GM21529 (cell line): ENCODE results near the gene ADORA2B.

Experiments
- ATAC-seq: cut with Tn5 transposase; IDR thresholded peaks from one replicate; pipeline ENCODE4 v1.9.1; 2021; ENCODE audit not compliant: unreplicated experiment

ADORA2B gene

DNA sequence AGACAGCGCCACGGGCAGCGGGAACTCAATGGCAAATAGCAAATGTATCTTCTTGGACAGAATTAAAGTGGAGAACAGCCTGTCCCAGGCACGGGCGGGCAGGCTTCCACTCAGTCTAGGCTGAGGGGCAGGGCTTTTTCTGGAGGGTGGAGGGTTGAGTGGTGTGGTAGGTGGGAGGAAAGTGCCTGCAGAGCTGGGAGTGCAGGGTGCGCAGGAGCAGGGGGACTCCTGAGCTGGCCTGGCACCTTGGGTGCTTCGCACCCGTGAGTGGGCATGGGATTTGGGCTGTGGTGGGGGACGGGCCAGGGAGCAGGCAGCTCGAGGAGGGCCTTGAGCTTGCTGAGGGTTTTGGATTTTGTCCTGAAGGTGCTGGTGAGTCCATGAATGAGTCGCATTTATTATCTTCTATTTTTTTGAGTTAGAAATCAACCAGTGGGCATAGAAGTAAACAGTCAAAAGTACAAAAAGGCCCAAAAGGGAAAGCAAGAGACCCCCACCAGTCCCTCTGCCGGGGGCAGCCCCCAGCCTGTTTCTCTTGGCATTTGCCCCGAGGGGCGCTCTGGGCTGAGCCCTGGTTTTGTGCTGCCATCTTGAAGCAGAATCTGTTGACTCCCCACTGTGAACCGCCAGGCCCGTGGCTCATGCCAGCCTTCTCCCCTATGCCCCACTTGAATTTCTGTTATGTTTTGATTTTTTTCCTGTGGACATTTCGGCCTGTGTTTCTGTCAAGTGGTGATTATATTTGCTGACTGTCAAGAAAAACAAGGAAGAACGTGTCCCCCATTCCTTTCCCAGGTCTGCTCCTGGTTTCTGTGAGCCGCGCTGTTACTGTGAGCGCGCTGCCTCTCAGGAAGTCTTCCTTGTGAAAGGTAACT is 8.2 kb downstream of the ADORA2B start:
- ATAC-seq: no peak

DNA sequence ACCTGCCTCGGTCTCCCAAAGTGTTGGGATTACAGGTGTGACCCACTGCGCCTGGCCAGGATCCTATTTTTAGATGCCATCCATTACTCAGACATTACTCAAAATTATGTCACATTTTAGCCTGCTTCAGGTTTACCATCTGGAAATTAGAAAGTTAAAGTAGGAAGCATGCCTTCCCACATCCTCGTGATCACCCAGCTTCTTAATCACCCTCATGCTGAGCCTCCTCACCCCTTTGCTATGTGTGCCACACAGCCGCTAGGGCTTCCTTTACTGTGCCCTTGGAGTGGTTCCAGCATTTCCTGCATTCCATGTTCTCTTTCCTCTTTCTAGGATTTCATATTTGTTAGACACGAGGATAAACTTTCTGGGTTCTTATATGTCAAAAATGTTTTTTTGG is 9.3 kb downstream of the ADORA2B start:
- ATAC-seq: no peak

DNA sequence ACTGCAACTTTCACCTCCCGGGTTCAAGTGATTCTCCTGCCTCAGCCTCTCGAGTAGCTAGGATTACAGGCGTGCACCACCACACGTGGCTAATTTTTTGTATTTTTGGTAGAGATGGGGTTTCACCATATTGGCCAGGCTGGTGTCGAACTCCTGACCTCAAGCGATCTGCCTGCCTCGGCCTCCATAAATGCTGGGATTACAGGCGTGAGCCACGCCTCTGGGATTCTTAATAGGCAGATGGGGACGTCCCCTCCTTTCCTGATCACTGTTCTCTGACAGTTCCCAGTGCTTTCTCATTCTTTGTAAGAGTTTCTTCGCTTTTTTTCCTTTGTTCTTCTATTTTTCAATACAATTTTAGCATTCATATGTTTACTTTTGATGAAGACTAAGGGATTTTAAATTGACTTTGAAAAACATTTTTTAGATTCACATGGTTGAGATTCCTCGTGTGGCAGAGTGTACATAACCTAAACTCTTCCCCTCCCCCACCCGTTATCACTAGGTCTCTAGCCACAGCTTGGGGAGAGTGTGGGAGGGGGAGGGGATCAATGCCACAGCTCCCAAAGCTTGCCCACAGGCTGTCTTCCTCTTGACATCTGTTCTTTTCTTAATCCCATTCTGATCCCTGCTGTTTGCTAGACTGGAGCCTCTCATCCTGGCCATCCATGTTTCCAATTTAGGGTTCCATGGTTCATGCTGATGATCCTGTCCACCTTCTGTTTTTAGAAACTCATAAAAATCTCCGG is 11.0 kb downstream of the ADORA2B start:
- no peak for ATAC-seq

DNA sequence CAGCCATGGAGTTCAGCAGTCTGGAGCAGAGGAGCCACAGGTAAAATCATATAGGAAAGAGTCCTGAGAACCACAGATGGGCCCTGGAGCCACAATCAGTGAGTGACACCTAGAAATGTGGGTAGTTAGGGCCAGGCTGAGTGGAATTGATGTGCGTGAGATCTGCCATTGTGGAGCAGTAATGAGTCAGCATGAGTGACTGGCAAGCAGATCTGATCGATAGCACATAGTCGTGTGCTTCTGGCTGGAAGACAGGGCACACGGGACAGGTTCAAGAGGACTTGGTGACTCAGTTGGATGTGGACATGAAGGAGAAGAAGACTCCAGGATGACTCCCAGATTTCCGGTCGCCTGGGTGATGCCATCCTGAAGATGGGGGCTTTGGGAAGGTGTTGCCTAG is 12.3 kb downstream of the ADORA2B start:
- no peak for ATAC-seq

DNA sequence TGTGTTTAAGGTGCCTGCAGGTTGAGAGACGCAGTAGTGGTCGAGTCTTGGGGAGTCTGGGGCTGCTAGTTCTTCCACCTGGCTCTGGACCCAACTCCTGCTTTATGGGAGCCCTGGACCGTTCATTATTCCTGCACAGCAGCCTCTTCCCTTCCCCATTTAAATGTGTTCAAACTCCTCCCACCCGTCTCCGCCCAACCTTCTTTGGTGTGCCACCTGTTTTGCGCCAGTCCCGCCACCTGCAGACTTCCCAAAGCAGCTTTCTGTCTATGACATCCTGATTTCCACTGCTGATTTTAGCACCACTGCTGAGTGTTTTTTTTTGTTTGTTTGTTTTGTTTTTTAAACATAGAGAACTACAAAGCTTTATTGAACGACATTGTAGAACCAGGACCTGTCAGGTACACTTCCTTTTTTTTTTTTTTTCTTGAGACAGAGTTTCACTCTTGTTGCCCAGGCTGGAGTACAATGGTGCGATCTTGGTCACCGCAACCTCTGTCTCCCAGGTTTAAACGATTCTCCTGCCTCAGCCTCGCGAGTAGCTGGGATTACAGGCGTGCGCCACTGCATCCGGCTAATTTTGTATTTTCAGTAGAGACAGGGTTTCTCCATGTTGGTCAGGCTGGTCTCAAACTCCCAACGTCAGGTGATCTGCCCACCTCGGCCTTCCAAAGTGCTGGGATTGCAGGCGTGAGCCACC is 12.8 kb downstream of the ADORA2B start:
- ATAC-seq: no peak

DNA sequence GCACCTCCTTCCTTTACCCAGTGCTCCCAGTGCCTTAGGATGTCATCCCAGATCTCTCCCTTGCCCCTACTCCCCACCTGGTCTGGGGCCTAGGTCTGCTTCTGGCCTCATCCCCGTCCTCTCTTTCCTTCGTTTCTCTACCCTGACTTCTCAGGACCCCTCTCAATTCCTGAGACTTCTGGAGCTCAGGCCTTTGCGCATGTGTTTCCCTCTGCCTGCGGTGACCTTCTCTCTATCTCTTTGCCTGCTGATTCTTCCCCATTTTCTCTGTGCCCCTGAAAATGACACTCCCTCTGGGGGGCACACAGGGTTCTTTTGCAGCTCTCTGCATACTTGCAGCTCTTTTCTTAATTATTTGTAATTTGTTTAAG is 13.5 kb downstream of the ADORA2B start:
- no peak for ATAC-seq

DNA sequence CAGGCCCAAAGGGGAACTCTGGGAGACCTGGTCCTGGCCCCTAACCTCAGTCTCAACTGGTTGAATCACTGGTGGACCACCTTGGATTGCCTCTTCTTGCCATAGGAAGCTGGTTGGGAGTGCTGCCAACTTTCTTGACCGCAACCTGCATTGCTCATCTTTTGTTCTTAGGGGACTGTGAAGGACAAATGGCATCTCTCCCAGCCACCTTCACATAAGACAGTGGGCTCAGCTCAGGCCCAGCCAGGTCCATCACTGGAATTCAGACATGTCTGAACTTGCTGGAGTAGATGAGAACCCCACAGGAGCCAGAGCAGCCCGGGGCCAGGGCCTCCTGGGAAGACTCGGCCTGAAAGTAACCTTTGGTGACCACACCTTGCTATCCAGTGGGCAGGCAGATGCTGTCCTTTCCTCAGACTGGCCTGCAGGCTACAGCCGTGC is 18.8 kb downstream of the ADORA2B start:
- no peak for ATAC-seq

DNA sequence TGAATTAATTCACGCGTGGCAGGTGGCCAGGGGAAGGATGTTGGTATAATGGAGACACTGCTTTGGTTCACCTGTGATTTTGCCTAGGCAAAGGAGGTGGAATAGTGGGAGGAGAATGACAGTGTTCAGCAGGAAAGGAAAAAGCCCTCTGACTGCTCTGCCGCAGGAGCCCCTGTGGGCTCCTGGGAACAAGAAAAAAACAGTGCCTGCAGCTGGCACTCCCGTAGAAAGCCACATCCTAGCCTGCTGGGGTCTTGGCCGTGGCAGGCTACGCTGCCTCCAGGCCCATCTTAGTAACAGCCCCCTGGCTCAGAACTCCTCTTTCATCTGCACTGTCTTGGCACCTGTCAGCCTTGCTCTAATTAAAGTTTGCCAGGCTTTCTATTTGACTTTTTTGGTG is 20.6 kb downstream of the ADORA2B start:
- no peak for ATAC-seq

DNA sequence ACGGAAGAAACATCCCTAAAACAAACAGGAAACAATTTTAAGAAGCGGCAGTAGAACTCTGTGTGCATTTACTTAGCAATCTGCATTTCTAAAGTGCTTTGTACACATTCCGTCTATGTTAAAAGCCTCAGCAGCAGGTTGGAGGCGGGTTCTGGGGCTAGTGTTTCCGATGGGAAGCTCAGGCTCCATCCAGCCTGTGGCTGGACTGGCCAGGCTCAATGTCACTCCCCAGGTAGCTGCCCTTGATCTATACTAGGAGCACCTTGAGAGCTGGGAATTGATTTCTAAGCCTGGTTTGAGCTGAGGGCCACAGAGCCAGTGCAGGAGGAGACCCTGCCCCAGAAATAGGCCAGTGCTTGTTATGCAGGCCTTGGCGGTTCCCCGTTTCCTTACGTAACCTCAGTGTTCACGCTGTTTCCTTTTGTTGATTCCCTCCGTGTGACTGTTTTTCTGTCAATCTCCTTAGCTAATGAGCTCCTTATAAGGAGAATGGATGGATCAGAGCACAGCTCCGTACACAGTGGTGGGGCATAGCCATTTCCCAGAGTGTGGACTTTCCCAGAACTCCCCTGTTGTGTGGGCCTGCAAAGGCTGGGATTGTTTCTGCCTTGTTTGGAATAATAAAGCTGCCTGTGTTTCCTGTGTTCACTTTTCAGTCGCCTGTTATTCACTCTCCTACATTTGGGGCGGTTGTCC is 21.4 kb downstream of the ADORA2B start:
- ATAC-seq: no peak

DNA sequence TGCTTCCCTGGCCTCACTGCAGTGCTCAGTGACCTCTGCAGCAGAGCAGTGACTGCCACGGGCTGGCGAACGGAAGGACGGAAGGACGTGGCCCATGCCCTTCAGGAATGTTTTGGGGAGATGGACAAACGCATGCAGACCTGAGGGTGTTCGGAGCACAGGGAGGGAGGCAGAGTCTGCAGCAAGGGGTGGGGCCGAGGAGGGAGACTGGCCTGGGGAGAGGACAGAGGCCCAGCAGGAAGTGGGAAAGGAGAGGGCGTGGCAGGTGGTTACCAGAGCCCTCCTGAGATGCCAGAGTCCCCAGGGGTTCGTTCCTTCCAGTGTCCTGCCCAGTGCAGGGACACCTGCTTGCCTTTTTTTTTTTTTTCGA is 21.9 kb downstream of the ADORA2B start:
- ATAC-seq: no peak

DNA sequence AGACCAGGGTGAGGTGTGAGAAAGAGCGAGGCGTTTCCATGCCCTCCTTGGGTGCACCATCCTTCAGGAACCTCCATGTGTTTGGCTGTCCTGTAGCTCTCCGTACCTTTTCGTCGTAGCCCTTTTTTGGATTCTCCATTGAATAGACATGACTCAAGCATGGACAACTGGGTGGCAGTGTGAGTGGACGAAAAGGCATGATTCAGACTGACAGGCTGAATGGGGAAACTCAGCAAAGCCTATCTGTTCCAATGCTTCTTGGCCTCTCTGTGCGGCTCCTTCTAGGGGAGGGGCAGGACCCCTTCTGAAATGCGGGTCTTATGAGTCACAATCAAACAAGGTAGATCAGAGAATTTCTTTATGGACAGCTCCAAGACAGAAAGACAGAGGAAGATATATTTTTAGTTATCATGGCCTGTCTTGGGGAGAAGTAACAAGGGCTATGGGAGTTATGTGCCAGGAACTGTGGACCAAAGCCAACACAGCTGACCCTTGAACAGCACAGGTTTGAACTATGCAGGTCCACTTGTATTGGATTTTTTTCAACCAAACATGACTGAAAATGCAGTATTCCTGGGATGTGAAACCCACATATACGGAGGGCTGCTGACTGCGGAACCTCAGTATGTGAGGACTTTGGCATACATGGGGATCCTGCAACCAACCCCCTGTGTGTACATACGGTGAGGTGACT is 22.9 kb downstream of the ADORA2B start:
- ATAC-seq: no peak

DNA sequence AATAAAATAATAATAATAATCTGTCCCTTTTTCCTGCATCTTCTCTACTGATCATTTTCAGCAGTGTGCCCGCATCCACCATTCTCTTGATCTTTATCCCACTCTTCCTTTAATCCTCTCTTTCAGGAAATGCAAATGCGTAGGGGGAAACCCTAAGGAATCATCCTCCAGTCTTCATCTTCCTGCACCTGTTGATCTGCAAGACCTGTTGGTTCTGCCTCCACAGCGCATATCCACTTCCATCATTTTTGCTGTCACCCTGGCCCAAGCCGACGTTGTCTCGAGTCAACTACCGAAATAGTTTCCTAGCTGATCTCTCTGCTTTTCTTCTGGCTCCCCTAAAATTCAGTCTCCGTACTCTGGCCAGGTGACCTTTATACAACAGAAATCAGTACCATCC is 24.5 kb downstream of the ADORA2B start:
- no peak for ATAC-seq

DNA sequence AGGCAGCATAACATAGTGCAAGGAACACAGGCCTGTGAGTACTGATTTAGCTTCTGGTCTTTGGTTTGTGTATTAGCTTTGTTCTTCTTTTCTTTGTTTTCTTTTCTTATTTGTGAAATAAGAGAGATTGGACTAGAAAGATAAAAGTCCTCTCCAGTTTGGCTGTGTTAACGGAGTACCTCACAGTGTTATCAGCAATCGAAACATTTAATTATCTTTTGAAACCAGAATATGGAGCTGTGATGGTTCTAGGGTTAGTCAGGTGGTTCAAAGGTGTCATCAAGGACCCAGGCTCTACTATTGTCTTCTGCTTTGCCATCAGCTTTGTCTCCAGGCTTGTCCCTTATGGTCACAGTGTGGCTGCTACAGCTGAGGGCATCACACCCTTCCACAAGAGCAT is 25.6 kb downstream of the ADORA2B start:
- ATAC-seq: no peak

DNA sequence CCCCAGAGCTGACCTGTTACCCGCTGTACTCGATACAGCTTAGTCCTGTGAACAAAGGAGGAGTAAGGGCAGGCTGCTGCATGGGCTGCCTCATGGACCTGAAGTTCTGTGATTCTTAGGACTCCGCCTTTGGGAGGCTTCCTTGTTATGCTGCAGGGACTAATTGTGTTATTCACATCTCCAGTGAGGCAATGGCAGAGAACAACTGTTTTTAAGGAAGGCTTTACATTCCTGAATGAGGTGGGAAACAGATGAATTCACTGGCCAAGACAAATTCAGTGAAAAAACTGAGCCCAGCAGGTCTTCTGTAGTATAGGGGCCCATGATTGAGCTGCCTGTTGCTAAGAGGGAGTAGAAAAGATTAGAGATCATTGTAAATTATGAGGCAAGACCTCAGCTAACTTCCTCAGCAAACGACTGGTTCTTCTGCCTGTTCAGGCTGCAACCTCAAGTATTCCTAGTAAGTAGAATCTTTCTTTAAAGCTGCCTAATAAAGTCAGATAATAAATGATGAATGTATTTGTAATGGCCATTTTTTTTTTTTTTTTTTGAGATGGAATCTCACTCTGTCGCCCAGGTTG is 26.3 kb downstream of the ADORA2B start:
- no peak for ATAC-seq

DNA sequence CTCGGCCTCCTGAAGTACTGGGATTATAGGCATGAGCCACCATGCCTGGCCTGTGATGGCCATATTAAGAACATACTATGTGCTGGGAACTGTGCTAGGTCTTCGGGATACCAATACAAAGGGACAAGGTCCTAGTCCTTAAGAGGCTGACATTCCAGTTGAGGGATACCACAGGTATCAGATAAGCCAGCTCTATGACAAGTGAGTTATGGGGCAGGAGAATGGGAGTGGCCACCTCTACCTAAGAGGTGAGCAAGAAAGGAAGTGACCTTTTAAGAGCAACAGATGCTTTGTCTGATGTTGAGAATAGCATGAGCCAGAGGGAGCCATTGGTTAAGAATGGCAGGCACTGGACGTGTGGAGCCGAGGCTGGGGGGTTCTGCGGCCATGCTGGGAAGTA is 27.0 kb downstream of the ADORA2B start:
- no peak for ATAC-seq

DNA sequence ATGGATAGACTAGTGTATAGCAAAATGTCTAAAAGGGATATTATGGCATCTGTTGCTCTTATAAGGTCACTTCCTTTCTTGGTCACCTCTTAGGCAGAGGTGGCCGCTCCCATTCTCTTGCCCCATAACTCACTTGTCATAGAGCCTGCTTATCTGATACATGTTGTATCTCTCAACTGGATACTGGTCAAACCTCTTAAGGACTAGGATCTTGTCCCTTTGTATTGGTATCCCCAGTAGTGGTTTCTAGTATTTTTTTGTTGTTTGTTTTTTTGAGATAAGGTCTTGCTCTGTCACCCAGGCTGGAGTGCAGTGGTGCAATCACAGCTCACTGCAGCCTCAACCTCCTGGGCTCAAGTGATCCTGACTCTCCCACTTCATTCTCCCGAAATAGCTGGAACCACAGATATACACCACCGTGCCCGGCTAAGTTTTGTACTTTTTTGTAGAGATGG is 27.6 kb downstream of the ADORA2B start:
- no peak for ATAC-seq

DNA sequence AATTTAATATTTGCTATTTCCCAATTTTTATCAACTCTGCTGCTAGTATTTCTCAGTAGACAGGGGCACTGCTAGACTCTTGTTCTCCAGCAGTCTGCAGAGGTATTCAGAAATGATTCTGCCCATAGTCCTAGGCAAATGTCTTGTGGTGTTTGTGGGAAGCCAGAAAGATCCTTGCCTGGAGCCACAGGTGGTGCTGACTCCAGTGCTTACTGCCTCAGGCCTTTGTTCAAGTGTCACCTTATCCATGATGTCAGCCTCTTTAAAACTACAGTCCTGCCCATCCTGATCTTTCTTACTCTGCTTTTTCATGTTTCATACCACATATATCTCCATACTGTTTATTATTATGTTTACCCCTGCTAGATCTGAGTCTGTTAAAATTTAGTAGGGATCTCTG is 28.1 kb downstream of the ADORA2B start:
- no peak for ATAC-seq

DNA sequence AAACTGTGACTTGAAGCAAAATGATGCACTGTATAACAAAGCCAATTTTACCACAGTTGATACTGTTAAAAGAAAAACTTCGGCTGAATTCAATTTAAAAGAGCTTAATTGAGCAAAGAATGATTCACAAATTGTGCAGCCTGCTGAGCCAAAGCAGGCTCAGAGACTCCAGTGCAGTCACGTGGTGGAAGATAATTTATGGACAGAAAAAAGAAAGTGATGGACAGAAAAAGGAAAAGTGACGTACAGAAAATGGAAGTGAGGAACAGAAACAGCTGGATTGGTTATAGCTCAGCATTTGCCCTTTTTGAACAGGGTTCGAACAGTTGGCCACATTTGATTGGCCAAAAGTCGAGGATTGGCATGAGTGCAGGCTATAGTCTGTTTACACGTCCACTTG is 28.9 kb downstream of the ADORA2B start:
- ATAC-seq: no peak

DNA sequence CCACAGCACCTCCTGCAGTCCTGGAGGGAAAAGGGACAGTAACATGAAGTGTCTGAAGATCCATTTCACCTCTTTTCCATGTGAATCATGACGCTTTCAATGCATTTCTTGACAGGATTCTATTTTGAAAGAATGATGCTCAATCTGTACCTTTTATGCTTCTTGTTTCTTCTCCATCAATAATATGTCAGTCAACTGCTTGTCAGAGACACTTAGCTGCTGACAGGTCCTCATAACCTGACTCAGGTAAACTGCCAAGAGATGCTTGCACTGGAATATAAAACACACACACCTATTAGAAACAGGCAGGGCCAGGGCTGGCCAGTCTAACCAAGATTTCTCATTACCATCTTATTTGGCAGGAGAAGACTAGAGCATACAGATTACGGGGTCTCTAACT is 33.0 kb downstream of the ADORA2B start:
- ATAC-seq: no peak

DNA sequence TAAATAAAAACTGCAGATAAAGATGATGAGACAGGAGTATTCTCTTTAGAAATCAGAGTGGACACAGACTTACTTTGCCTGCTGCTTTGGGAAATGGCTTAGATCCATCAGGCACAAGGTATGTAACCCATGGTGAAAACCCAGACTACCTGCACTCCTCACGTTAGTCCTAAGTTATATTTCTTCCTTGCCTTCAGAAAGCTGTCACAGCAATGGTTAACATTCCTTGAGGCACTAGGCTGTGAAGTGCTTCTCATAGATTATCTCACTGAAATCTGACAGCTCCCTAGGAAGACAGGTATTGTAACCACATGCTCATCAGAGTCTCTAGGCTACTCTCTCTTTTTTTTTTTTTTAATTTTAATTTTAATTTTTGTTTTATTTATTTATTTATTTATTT is 33.7 kb downstream of the ADORA2B start:
- ATAC-seq: no peak
